Heart left ventricle (tissue), 16 donors: ENCODE results near the gene RBPJL. TPM values are rescaled to one million over a fixed set of nuclear protein-coding genes. Genes with fewer than 3 reads are reported as not detected.

Experiments used
- ATAC-seq, 4 donors: fragments of 200-7000 bp; cut with Tn5 transposase; one replicate each; pipeline ENCODE4 v1.9.1; 2020 to 2022; ENCODE audit warnings: moderate library complexity in 4 of 4, mild to moderate bottlenecking in 3 of 4, moderate number of reproducible peaks in 1 of 4
- DNase-seq, 5 donors: peaks; one replicate each; pipeline ENCODE4 v3.0.0-alpha.2; 2020
- H3K27ac ChIP-seq, 12 donors: fragments of 200-600 bp; sonication (generic) in 4 of 12; one replicate each; pipeline versions ENCODE4 v1.5.0 to v1.8.0; 2016 to 2022; ENCODE audit warnings: mild to moderate bottlenecking in 2 of 12
- H3K27me3 ChIP-seq, 9 donors: fragments of 200-600 bp; sonication (generic) in 2 of 9; one replicate each; pipeline versions ENCODE4 v1.5.1 to v1.8.0; 2016 to 2022; ENCODE audit warnings: mild to moderate bottlenecking in 3 of 9
- H3K36me3 ChIP-seq, 9 donors: fragments of 200-600 bp; sonication (generic) in 2 of 9; one replicate each; pipeline versions ENCODE4 v1.5.0 to v1.8.0; 2018 to 2022; ENCODE audit warnings: mild to moderate bottlenecking in 2 of 9
- H3K4me1 ChIP-seq, 12 donors: fragments of 200-600 bp; sonication (generic) in 4 of 12; one replicate each; pipeline versions ENCODE4 v1.5.0 to v1.8.0; 2016 to 2022; ENCODE audit warnings: mild to moderate bottlenecking in 3 of 12
- H3K4me3 ChIP-seq, 12 donors: fragments of 200-600 bp; sonication (generic) in 4 of 12; one replicate each; pipeline versions ENCODE4 v1.5.0 to v1.8.0; 2017 to 2022; ENCODE audit warnings: mild to moderate bottlenecking in 9 of 12, moderate library complexity in 4 of 12
- H3K9me3 ChIP-seq, 12 donors: fragments of 200-600 bp; sonication (generic) in 4 of 12; one replicate each; pipeline versions ENCODE4 v1.5.0 to v1.8.0; 2016 to 2022; ENCODE audit warnings: mild to moderate bottlenecking in 1 of 12
- CTCF ChIP-seq, 12 donors: fragments of 200-600 bp; sonication (generic) in 4 of 12; IDR thresholded peaks; one replicate each; pipeline versions ENCODE4 v1.5.0 to v1.8.0; 2018 to 2022; ENCODE audit warnings: antibody characterized with exemption in 12 of 12, mild to moderate bottlenecking in 5 of 12
- POLR2A ChIP-seq, 2 donors: fragments of 450-650 bp; IDR thresholded peaks; one replicate each; pipeline ENCODE4 v1.6.1; 2017; ENCODE audit warnings: antibody characterized with exemption in 2 of 2, mild to moderate bottlenecking in 2 of 2, moderate library complexity in 2 of 2
- WGBS, 4 donors: extraction: QIAGEN DNeasy Blood & Tissue Kit in 2 of 4; methylation state at CpG; one replicate each; pipeline versions ENCODE4 v1.1.5 to v1.1.7; 2013 to 2018; 5-methylcytosine and 5-hydroxymethylcytosine counted together
- intact Hi-C, 10 donors: fragments of 100-400 bp; cut with DNase I; formaldehyde crosslinking; loops; one replicate each; pipeline versions ENCODE4 v1.11.1 to v1.14.2; 2022
- polyA plus RNA-seq, 2 donors: library from polyadenylated mRNA; stranded (reverse); fragments of 200-250 nt; gene quantifications; one replicate each; pipeline ENCODE4 v1.2.3, GENCODE V29; 2013
- total RNA-seq, 9 donors: library from RNA; depleted of rRNA in 2 of 9; stranded (reverse); fragments of >200 nt in 2 of 9; fragmentation: NEBNext Ultra II Directional in 3 of 9; extraction: Animal tissue kit (Norgen Biotek cat#: 25700) in 3 of 9; gene quantifications; one replicate each; pipeline versions ENCODE4 v1.1.0 to v1.2.4, GENCODE V29; 2016 to 2023
- donor health status: ischemic (EF 13 %, LVEDD 7.1; RV severe dilation, severe dysfunction).
- donor health status: healthy with polysubstance abuse.
- donor health status: DM: no; HTN: yes; CAD: no.
- donor health status: DM: no; HTN: no; CAD: no.
- donor health status: ischemic (EF 25% LVEDD 6.9; RV normal size, moderate dysfunction).
- donor health status: ischemic (EF 25% LVEDD 5.7; RV mildly dilated, moderate dysfunction).
- donor health status: healthy.
- donor health status: DM: yes; HTN: yes; CAD: no.
- donor health status: ischemic (EF 35%, LVEDD 5.7; RV mildly dilated, moderate dysfunction).
- donor health status: nonischemic (EF 11% LVEDD 7.7; RV severe dilation, severe dysfunction).
- donor health status: DM: yes; HTN: yes; CAD: no.
- donor health status: PGD.
- donor health status: ischemic (EF 29% LVEDD 5.4; RV normal size, mild dysfunction).
- donor health status: nonischemic (EF 23%, LVEDD 6.1; RV moderate dilation, normal function).

Gene RBPJL
- total and polyA plus RNA-seq, 11 donors: not detected

DNA sequence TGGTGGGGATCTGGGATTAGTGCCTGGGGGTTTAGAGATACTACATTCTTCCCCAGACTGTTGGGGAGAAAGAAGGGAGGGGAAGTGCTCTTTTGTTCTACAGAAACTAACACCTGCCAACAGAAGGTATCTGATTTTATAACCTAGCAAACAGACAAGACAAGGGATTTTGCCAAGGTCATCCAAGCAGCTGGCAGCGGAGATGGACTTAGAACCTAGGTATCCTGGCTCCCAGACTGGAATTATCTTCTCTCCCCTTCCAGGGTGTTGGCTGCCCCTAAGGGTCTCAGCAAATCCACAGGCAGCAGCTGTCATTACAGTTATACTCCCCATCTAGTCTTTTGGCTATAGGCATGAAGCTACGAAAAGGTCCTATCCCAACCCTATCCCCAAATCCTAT, 33.2 kb downstream of the RBPJL start:
- intact Hi-C loops: loop anchor here in 2 of 10 donors (5.0 to 10.0 kb wide), 2 partner anchors 68 to 455 kb away; partner anchors contain the start of genes DBNDD2 (in 1 of the 2), DNTTIP1 (in 1 of the 2) and WFDC3 (in 1 of the 2)
- Histone ChIP-seq H3K4me3 (no peak overlapping the region), H3K36me3 (peaks cover 0 to 12% (median 8%) of the 10 kb centered on the region in 9 donors), H3K27ac (peak overlapping the region; percentile 73 to 97 (median 95)), H3K9me3 (no peaks in the 10 kb centered on the region), H3K27me3 (no peaks in the 10 kb centered on the region), H3K4me1 (peaks cover 8 to 92% (median 73%) of the 10 kb centered on the region in 12 donors)
- WGBS, 4 donors: 85 to 94% (median 91%) methylated on average over 2 of the region's 2 CpGs
- TF ChIP-seq POLR2A (IDR thresholded peaks at IDR 0.05) (no peak), CTCF (IDR thresholded peaks at IDR 0.05) (no peak)
- no peak for DNase-seq
- no peak for ATAC-seq

- H3K9me3 ChIP-seq: no peaks in the 10 kb centered on the region
- DNase-seq (peak in 3 of 5 donors; percentile 19 to 67 (median 65)), ATAC-seq (peak; percentile 12 to 43 (median 34))
- H3K27me3 ChIP-seq: no peaks in the 10 kb centered on the region
- 36 to 61% (median 45%) methylated on average over 5 of the region's 5 CpGs for WGBS, 4 donors
- TF ChIP-seq POLR2A (IDR thresholded peaks at IDR 0.05) (peak in 1 of 2 donors; percentile 25), CTCF (IDR thresholded peaks at IDR 0.05) (no peak)
- peak overlapping the region; percentile 84 to 97 (median 95) for H3K27ac ChIP-seq
- H3K4me3 ChIP-seq: peak overlapping the region in 1 of 12 donors; percentile 70
- peaks cover 0 to 6% (median 5%) of the 10 kb centered on the region in 9 donors for H3K36me3 ChIP-seq
- intact Hi-C loops: loop anchor here in 2 of 10 donors (5.0 to 10.0 kb wide), 2 partner anchors 67 to 454 kb away; partner anchors contain the start of genes DBNDD2 (in 1 of the 2), DNTTIP1 (in 1 of the 2) and WFDC3 (in 1 of the 2)
- H3K4me1 ChIP-seq: peaks cover 8 to 97% (median 78%) of the 10 kb centered on the region in 12 donors
Observed at GRCh38 chr20:45340236-45340847, 33.7 kb downstream of the RBPJL start.

GRCh38 chr20:45340951-45341350, 34.3 kb downstream of the RBPJL start:
- no peak for DNase-seq
- peaks cover 8 to 100% (median 84%) of the 10 kb centered on the region in 12 donors for H3K4me1 ChIP-seq
- H3K36me3 ChIP-seq: peaks cover 0 to under 1% (median 0%) of the 10 kb centered on the region in 9 donors
- WGBS, 4 donors: 20 to 63% (median 56%) methylated on average over 1 of the region's 1 CpG
- peak overlapping the region in 2 of 12 donors; percentile 19 to 70 for H3K4me3 ChIP-seq
- ATAC-seq: no peak
- H3K27me3 ChIP-seq: no peaks in the 10 kb centered on the region
- H3K27ac ChIP-seq: peak overlapping the region; percentile 84 to 97 (median 95)
- intact Hi-C loops: loop anchor here in 2 of 10 donors (5.0 to 10.0 kb wide), 2 partner anchors 66 to 454 kb away; partner anchors contain the start of genes DBNDD2 (in 1 of the 2), DNTTIP1 (in 1 of the 2) and WFDC3 (in 1 of the 2)
- TF ChIP-seq POLR2A (IDR thresholded peaks at IDR 0.05): no peak
- no peak for TF ChIP-seq CTCF (IDR thresholded peaks at IDR 0.05)
- H3K9me3 ChIP-seq: no peaks in the 10 kb centered on the region

GRCh38 chr20:45341579-45341938, 34.9 kb downstream of the RBPJL start:
- H3K4me3 ChIP-seq: peak overlapping the region in 8 of 12 donors; percentile 6 to 70 (median 18)
- DNase-seq: no peak
- TF ChIP-seq CTCF (IDR thresholded peaks at IDR 0.05) (no peak), POLR2A (IDR thresholded peaks at IDR 0.05) (no peak)
- H3K27me3 ChIP-seq: no peaks in the 10 kb centered on the region
- intact Hi-C loops: loop anchor here in 2 of 10 donors (5.0 to 10.0 kb wide), 2 partner anchors 66 to 453 kb away; partner anchors contain the start of genes DBNDD2 (in 1 of the 2), DNTTIP1 (in 1 of the 2) and WFDC3 (in 1 of the 2)
- 34 to 44% (median 36%) methylated on average over 3 of the region's 3 CpGs for WGBS, 4 donors
- ATAC-seq: no peak
- H3K36me3 ChIP-seq: no peaks in the 10 kb centered on the region
- no peaks in the 10 kb centered on the region for H3K9me3 ChIP-seq
- H3K4me1 ChIP-seq: peaks cover 8 to 100% (median 89%) of the 10 kb centered on the region in 12 donors
- peak overlapping the region; percentile 84 to 97 (median 95) for H3K27ac ChIP-seq
